ENCODE measurements around the gene TRIM46. TPM values are rescaled to one million over a fixed set of nuclear protein-coding genes. Genes with fewer than 3 reads are reported as not detected.

The TRIM46 gene
- total and polyA plus RNA-seq, 9 of the 15 experiments (the other 6 are each of a cell fraction or from before 2014, with no cell fraction given): 0.05 to 0.60 (median 0.16) TPM; not detected in 3

DNA sequence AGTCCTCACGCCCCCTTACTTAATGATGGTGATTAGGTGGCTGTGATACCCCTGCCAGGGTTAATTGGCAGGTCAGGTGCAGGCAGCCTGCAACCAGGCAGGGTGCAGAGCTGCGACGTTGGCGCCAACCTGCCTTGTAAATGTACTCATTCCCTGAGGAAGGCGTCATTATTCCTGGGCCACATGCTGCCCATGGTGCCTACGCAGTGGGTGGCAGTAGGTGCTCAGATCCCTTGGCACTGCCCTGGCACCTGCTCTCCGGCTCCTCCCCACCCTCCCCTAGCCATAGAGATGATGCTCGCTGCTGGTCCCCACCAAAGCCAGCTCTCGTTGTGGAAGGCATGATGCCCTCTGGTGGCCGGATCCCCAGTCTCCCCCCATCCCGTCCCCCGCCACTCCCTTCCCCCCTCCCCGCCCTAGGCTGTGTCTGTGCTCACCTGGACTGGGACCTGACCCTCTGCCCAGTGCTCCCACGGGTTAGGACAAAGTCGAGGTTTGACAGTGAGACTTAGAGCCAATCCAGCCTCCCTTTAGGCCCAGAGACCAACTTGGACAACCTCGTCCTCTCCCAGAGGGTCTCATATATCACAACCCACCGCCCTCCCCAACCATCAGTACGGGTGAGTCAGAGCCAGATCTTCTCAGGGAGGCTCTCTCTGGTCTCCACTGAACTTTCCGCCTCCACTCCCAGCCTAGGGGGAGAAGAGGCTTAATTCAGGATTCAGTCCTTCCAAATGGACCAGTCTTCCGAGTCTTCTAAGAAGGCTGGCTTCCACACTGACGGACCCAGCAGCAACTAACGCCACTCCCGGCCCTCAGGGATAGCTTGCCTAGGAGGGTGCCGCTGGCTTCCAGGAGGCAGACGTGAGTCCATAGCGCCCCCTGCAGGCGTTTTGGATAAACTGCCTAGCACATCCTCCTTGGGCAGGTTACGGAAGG, 6.2 kb upstream of the TRIM46 start (continued):
- TF ChIP-seq SRF (CRISPR knock-in tag; IDR thresholded peaks at IDR 0.05) (0 out of 4 replicates have a peak, but pooled peaks of 1 of the 2 experiments have one; percentile 69), PHB (CRISPR knock-in tag; IDR thresholded peaks at IDR 0.05) (no peak), POLR2B (IDR thresholded peaks at IDR 0.05; ENCODE audit: low read depth, partially characterized antibody) (no peak), U2AF2 (optimal IDR thresholded peaks at IDR 0.05; ENCODE audit: low read depth, low read length) (no peak), SMC3 (conservative IDR thresholded peaks at IDR 0.05; ENCODE audit: insufficient read depth, low read depth, low read length) (peak; percentile 96), ZFP30 (CRISPR knock-in tag; IDR thresholded peaks at IDR 0.05; ENCODE audit: borderline replicate concordance) (no peak), POLR2H (tag; IDR thresholded peaks at IDR 0.05; ENCODE audit: low read depth) (no peak), KLF16 (IDR thresholded peaks at IDR 0.05) (peak; percentile 42; the same call in 1 of the 2 replicates), CTBP1 (IDR thresholded peaks at IDR 0.05; ENCODE audit: borderline replicate concordance) (peak; percentile 86), RBFOX2 (IDR thresholded peaks at IDR 0.05; ENCODE audit: low read depth, low read length) (no peak), CXXC5 (CRISPR knock-in tag; IDR thresholded peaks at IDR 0.05) (peak; percentile 40), CC2D1A (IDR thresholded peaks at IDR 0.05) (peak; percentile 90), HNRNPLL (IDR thresholded peaks at IDR 0.05; ENCODE audit: low read depth, low read length, poor library complexity, severe bottlenecking) (peak; percentile 58), GABPB1 (CRISPR knock-in tag; IDR thresholded peaks at IDR 0.05) (peak; percentile 32; the same call in 1 of the 2 replicates), DPF2 (IDR thresholded peaks at IDR 0.05) (peak; percentile 33; the same call in 1 of the 2 replicates), FOSL1 (tag; conservative IDR thresholded peaks at IDR 0.05) (peak; percentile 45; the same call in 1 of the 2 replicates)
- TF ChIP-seq, protein P1, sequence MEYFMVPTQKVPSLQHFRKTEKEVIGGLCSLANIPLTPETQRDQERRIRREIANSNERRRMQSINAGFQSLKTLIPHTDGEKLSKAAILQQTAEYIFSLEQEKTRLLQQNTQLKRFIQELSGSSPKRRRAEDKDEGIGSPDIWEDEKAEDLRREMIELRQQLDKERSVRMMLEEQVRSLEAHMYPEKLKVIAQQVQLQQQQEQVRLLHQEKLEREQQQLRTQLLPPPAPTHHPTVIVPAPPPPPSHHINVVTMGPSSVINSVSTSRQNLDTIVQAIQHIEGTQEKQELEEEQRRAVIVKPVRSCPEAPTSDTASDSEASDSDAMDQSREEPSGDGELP (CRISPR knock-in tag; IDR thresholded peaks at IDR 0.05; ENCODE audit: borderline replicate concordance): peak; percentile 65
- TF ChIP-seq, protein P2, sequence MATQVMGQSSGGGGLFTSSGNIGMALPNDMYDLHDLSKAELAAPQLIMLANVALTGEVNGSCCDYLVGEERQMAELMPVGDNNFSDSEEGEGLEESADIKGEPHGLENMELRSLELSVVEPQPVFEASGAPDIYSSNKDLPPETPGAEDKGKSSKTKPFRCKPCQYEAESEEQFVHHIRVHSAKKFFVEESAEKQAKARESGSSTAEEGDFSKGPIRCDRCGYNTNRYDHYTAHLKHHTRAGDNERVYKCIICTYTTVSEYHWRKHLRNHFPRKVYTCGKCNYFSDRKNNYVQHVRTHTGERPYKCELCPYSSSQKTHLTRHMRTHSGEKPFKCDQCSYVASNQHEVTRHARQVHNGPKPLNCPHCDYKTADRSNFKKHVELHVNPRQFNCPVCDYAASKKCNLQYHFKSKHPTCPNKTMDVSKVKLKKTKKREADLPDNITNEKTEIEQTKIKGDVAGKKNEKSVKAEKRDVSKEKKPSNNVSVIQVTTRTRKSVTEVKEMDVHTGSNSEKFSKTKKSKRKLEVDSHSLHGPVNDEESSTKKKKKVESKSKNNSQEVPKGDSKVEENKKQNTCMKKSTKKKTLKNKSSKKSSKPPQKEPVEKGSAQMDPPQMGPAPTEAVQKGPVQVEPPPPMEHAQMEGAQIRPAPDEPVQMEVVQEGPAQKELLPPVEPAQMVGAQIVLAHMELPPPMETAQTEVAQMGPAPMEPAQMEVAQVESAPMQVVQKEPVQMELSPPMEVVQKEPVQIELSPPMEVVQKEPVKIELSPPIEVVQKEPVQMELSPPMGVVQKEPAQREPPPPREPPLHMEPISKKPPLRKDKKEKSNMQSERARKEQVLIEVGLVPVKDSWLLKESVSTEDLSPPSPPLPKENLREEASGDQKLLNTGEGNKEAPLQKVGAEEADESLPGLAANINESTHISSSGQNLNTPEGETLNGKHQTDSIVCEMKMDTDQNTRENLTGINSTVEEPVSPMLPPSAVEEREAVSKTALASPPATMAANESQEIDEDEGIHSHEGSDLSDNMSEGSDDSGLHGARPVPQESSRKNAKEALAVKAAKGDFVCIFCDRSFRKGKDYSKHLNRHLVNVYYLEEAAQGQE (IDR thresholded peaks at IDR 0.05; ENCODE audit: borderline replicate concordance): peak; percentile 93
- TF ChIP-seq, protein P2 (CRISPR knock-in tag; IDR thresholded peaks at IDR 0.05; ENCODE audit: low read depth): 0 out of 2 replicates have a peak, but pooled peaks have one; percentile 37
